LNCAP (cell line): Measurements from ENCODE around the gene CCNF.

ENCODE experiments used
- TF ChIP-seq, protein P1 (sequence below): fragments of 450-650 bp; IDR thresholded peaks from 2 replicates; pipeline ENCODE4 v1.5.1; 2017; ENCODE audit warnings: mild to moderate bottlenecking

Gene CCNF

GRCh38 chr16:2455081-2455845 is 26.0 kb downstream of the CCNF start:
- TF ChIP-seq, protein P1, sequence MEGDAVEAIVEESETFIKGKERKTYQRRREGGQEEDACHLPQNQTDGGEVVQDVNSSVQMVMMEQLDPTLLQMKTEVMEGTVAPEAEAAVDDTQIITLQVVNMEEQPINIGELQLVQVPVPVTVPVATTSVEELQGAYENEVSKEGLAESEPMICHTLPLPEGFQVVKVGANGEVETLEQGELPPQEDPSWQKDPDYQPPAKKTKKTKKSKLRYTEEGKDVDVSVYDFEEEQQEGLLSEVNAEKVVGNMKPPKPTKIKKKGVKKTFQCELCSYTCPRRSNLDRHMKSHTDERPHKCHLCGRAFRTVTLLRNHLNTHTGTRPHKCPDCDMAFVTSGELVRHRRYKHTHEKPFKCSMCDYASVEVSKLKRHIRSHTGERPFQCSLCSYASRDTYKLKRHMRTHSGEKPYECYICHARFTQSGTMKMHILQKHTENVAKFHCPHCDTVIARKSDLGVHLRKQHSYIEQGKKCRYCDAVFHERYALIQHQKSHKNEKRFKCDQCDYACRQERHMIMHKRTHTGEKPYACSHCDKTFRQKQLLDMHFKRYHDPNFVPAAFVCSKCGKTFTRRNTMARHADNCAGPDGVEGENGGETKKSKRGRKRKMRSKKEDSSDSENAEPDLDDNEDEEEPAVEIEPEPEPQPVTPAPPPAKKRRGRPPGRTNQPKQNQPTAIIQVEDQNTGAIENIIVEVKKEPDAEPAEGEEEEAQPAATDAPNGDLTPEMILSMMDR = no peak

DNA sequence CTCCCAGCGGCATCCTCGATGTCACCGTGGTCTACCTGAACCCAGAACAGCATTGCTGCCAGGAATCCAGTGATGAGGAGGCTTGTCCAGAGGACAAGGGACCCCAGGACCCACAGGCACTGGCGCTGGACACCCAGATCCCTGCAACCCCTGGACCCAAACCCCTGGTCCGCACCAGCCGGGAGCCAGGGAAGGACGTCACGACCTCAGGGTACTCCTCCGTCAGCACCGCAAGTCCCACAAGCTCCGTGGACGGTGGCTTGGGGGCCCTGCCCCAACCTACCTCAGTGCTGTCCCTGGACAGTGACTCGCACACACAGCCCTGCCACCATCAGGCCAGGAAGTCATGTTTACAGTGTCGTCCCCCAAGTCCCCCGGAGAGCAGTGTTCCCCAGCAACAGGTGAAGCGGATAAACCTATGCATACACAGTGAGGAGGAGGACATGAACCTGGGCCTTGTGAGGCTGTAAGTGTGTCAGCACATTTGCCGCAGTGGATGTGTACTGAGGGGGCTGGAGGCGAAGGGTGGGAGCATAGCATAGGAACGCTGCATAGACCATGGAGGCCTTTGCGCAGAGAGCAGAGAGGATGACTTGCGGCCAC is 27.4 kb downstream of the CCNF start:
- TF ChIP-seq, protein P1 = no peak

DNA sequence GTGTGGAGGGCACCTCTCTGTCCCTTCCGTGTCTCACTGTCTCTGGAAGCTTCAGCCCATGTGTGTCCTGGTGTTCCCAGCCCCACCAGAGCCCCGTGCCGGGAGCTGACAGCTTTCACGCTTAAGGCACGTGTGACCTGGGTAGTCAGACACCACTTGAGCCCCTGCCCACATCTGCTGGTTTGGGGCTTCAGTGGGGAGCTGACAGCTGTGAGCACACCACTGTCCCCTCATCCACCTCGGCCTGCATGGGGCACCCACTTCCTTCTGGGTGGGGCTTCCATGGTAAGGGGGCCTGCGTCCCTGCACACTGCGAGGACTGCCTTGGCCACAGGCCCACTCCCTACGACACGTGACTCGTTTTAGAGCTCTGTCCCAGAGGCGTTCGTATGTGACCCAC is 28.0 kb downstream of the CCNF start:
- TF ChIP-seq, protein P1 = no peak

DNA sequence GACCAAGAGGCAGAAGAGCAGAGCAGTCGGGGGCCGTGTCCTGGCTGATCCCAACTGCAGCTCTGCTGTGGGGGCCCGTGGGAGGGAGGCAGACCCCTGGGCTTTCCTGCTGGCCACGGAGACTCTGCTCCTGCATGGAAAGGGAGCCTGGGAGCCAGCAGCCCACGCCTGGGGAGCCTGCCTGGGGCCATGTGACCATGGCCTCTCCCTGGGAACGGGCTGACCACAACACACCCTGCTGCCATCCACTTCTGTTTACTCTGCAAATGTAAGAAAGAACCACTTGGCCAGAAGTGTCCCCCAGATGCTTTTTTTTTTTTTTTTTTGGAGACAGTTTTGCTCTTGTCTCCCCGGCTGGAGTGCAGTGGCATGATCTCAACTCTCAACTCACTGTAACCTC is 28.7 kb downstream of the CCNF start:
- TF ChIP-seq, protein P1 = no peak

DNA sequence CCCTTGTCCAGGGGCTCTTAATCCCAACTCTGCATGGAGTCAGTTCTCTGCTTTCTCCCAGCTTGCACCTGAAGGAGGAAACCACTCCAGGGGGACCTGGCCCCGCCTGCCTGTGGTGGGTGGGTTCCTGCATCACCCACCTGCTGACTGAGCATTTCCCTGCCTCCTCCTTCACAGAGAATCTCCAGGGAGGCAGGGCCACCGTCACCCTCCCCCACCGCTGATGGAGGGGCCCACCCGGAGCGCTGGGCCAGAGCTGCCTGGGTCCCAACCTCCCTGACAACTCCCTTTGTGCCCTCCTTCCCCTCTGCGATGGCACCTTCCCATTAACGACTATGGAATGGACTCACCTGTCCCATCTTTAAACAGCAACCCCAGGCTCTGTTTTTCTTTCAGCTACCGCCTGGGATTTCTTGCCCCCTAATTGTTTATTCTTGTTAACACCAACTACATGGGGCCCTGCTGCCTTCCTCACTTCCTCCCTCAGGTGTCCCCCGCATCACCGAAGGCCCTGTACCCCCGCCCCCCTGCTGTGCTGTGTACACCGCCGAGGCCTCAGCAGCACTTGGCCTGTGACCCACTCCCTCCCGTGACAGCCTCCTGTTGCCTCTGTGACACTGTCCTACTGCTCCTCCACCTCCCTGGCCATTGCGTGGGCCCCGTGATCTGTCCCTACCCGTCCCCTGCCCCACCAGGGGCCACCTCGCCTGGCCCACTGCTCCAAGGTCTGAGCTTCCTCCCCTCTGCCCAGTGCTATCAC is 29.8 kb downstream of the CCNF start:
- TF ChIP-seq, protein P1 = no peak

GRCh38 chr16:2459647-2460390 is 30.6 kb downstream of the CCNF start, which contains the start of gene TEDC2:
TEDC2 (plus strand) TSS chr16:2460109; CDS start chr16:2460145, 36 bp downstream.
- TF ChIP-seq, protein P1 = no peak

GRCh38 chr16:2460391-2460713 is 31.1 kb downstream of the CCNF start:
- TF ChIP-seq, protein P1 = no peak
